ENCODE data around the gene BEST3. TPM values are rescaled to one million over a fixed set of nuclear protein-coding genes. Genes with fewer than 3 reads are reported as not detected.

BEST3 gene
- total RNA-seq, 1 experiment from 2014 or later: not detected

DNA sequence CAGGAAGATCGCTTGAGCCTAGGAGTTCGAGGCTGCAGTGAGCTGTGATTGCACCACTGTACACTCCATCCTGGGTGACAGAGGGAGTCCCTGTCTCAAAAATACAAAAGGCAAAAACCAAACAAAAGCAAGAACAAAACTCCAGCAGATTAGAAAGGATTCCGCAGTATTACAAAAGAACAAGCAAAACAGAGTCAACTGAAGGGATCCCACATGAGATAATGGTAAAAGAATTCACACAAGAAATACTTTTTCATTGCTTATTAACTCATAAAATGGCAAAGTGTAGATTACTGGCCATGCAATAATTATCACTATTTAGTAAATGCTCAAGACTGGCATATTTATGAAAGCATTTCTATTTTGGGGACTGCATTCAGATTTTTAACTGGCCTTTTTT lies 35.4 kb downstream of the BEST3 start:
- Histone ChIP-seq H3K36me3 (ENCODE audit: insufficient read depth, low read length) (no peaks in the 10 kb centered on the region), H3K9ac (ENCODE audit: low read length) (no peak overlapping the region), H3K4me3 (ENCODE audit: low read length) (no peak overlapping the region), H3K79me2 (ENCODE audit: low read length) (no peaks in the 10 kb centered on the region), H3K4me2 (ENCODE audit: low read depth, low read length, poor library complexity, severe bottlenecking) (no peak overlapping the region), H3K9me2 (replicated peaks; ENCODE audit: insufficient read depth, low read length) (no peaks in the 10 kb centered on the region), H3K27me3 (ENCODE audit: low read length) (no peaks in the 10 kb centered on the region), H2AFZ (ENCODE audit: low read length) (no peak overlapping the region), H3K9me3 (ENCODE audit: low read length) (no peaks in the 10 kb centered on the region), H3K4me1 (ENCODE audit: low read length) (no peaks in the 10 kb centered on the region), H4K20me1 (ENCODE audit: insufficient read depth, low read depth, low read length) (no peaks in the 10 kb centered on the region), H3K27ac (ENCODE audit: low read length) (no peak overlapping the region)
- DNase-seq: no peak

DNA sequence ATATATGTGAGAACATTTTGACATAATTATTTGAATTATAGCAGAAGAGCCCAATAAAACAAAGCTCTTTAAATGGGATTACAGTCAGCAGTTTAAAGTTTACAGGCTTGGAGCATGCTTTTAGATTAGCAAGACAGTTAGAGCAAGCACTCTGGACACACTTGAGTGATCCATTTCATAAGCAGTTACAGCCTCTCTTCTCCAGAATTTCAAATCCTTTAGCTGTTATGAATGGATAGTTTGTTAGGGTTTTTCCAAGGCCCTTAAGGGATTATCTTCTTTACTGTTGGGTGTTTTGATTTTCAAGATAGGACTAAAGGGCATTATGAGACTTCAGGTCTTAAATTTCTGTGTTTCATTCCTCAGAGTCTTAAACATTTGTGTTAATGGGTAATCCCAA lies 36.3 kb downstream of the BEST3 start:
- no peaks in the 10 kb centered on the region for H3K4me1 ChIP-seq (ENCODE audit: low read length)
- H4K20me1 ChIP-seq (ENCODE audit: insufficient read depth, low read depth, low read length): no peaks in the 10 kb centered on the region
- H3K27ac ChIP-seq (ENCODE audit: low read length): no peak overlapping the region
- H3K4me3 ChIP-seq (ENCODE audit: low read length): no peak overlapping the region
- H3K79me2 ChIP-seq (ENCODE audit: low read length): no peaks in the 10 kb centered on the region
- H3K4me2 ChIP-seq (ENCODE audit: low read depth, low read length, poor library complexity, severe bottlenecking): no peak overlapping the region
- no peak for DNase-seq
- H2AFZ ChIP-seq (ENCODE audit: low read length): no peak overlapping the region
- H3K36me3 ChIP-seq (ENCODE audit: insufficient read depth, low read length): no peaks in the 10 kb centered on the region
- no peak overlapping the region for H3K9ac ChIP-seq (ENCODE audit: low read length)
- H3K9me3 ChIP-seq (ENCODE audit: low read length): no peaks in the 10 kb centered on the region
- H3K9me2 ChIP-seq (replicated peaks; ENCODE audit: insufficient read depth, low read length): no peaks in the 10 kb centered on the region
- H3K27me3 ChIP-seq (ENCODE audit: low read length): no peaks in the 10 kb centered on the region

DNA sequence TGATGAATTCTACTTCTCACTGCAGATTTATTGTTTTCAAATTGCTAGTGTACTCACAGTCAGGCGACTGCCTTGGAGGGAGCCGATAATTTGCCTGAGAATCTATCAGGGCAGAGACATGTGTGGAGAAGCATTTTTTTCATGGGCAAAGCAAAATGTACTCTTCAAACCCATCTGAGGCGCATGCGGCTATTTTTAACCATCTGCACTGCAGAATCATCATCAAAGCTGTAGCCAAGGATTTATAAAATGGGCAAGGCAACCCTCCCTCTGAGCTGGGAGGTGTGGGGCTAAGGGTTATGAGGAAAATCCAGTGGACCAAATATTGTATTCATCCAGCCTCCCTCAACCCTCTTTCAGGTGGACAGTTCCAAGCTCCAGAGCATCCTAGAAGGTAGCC lies 37.7 kb downstream of the BEST3 start:
- no peak for DNase-seq
- Histone ChIP-seq H3K27ac (ENCODE audit: low read length) (no peak overlapping the region), H3K4me1 (ENCODE audit: low read length) (no peaks in the 10 kb centered on the region), H4K20me1 (ENCODE audit: insufficient read depth, low read depth, low read length) (no peaks in the 10 kb centered on the region), H3K9me3 (ENCODE audit: low read length) (no peaks in the 10 kb centered on the region), H3K79me2 (ENCODE audit: low read length) (no peaks in the 10 kb centered on the region), H3K27me3 (ENCODE audit: low read length) (no peaks in the 10 kb centered on the region), H3K4me3 (ENCODE audit: low read length) (no peak overlapping the region), H3K9ac (ENCODE audit: low read length) (no peak overlapping the region), H3K4me2 (ENCODE audit: low read depth, low read length, poor library complexity, severe bottlenecking) (no peak overlapping the region), H3K9me2 (replicated peaks; ENCODE audit: insufficient read depth, low read length) (no peaks in the 10 kb centered on the region), H3K36me3 (ENCODE audit: insufficient read depth, low read length) (no peaks in the 10 kb centered on the region), H2AFZ (ENCODE audit: low read length) (no peak overlapping the region)

DNA sequence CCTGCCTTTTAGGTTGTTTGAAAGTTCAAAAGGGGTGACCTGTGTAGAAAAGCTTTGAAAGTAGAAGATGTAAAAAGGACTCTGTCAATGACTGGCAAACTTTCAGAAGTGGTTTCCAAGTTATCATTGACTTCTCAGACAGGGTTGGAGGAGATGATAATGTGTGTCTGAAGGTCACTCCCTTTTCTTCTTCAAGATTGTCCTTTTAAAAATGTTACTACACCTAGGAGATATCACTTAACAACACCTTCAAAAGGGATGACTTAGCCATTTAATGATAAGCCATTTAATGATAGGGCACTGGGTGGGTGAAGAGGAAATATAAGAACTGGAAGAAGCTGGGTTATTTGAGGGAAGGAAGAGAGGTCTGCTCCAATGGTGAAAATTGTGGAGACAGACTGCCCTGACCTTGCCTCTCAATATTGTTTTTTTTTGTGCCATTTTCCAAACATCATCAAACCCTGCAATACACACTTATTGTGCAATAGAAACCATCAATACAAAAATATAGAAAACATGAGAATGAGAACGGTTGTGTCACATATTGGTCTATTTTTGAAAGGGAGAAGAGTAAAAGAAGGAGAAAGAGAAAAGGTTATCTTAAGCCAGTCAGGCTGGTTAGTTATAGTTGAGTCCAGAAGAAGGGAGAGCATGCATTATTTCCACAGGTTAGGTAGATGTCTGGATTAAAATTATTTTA lies 38.8 kb downstream of the BEST3 start:
- H3K4me2 ChIP-seq (ENCODE audit: low read depth, low read length, poor library complexity, severe bottlenecking): no peak overlapping the region
- no peaks in the 10 kb centered on the region for H3K36me3 ChIP-seq (ENCODE audit: insufficient read depth, low read length)
- H3K9ac ChIP-seq (ENCODE audit: low read length): no peak overlapping the region
- H3K79me2 ChIP-seq (ENCODE audit: low read length): no peaks in the 10 kb centered on the region
- no peak overlapping the region for H3K27ac ChIP-seq (ENCODE audit: low read length)
- no peak for DNase-seq
- H2AFZ ChIP-seq (ENCODE audit: low read length): no peak overlapping the region
- H3K27me3 ChIP-seq (ENCODE audit: low read length): no peaks in the 10 kb centered on the region
- no peaks in the 10 kb centered on the region for H3K9me2 ChIP-seq (replicated peaks; ENCODE audit: insufficient read depth, low read length)
- no peaks in the 10 kb centered on the region for H3K9me3 ChIP-seq (ENCODE audit: low read length)
- H4K20me1 ChIP-seq (ENCODE audit: insufficient read depth, low read depth, low read length): no peaks in the 10 kb centered on the region
- no peak overlapping the region for H3K4me3 ChIP-seq (ENCODE audit: low read length)
- no peaks in the 10 kb centered on the region for H3K4me1 ChIP-seq (ENCODE audit: low read length)

DNA sequence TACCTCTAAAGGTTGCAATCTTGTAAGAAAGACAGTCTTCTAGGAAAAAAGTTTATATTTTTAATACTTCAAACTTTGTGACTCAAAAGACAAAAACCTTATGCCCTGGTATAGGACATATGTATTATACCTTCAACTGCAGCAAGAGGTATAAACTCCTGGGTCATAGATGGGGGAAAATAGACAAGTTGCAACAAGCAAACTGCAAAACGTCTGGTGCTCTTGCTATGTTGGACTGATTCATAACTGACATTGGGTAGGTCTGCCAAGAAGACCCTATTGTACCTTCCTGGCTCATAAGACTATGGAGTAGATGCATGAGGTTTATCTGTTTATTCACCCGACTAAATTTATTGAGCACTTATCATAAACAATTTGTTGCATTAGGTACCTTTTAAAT lies 40.9 kb downstream of the BEST3 start:
- peaks cover 12% of the 10 kb centered on the region for H3K4me1 ChIP-seq (ENCODE audit: low read length)
- no peaks in the 10 kb centered on the region for H3K9me3 ChIP-seq (ENCODE audit: low read length)
- H3K36me3 ChIP-seq (ENCODE audit: insufficient read depth, low read length): no peaks in the 10 kb centered on the region
- no peaks in the 10 kb centered on the region for H3K9me2 ChIP-seq (replicated peaks; ENCODE audit: insufficient read depth, low read length)
- no peak overlapping the region for H2AFZ ChIP-seq (ENCODE audit: low read length)
- no peak overlapping the region for H3K27ac ChIP-seq (ENCODE audit: low read length)
- no peaks in the 10 kb centered on the region for H3K79me2 ChIP-seq (ENCODE audit: low read length)
- DNase-seq: no peak
- no peak overlapping the region for H3K4me2 ChIP-seq (ENCODE audit: low read depth, low read length, poor library complexity, severe bottlenecking)
- H3K4me3 ChIP-seq (ENCODE audit: low read length): no peak overlapping the region
- H3K9ac ChIP-seq (ENCODE audit: low read length): no peak overlapping the region
- H3K27me3 ChIP-seq (ENCODE audit: low read length): no peaks in the 10 kb centered on the region
- H4K20me1 ChIP-seq (ENCODE audit: insufficient read depth, low read depth, low read length): no peaks in the 10 kb centered on the region

DNA sequence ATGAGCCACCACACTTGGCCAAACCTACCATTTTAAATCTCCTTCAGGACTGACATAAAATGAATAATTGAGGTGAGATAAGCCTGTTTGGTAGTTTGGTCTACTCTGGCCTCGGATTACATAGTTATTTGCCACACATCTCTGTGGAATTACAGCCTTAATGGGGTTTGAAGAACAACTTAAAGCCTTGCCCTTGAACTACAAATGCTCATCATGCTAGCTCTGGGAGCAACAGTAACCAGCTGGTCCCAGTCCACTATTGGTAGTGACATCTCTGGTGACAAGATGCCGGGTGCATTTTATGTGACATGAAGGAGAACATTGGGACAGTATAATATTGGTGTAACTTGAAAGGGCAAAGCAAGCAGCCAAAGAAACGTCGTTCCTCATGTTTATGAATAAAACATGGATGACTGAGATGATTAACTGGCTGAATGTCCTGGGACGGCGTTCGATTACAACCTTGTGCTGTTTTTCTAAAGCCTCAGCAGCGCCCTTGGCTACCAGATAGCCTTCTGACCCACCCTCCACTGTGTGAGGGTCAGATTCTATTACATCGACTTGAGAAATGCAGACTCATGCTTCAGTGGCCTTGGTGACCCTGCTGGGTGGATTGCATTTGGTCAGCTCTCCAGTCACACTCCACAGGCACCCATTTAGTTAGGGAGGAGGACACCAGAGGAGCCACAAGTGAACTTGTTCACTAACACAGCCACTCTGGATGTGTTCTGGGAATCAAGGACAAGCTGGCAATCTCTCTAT lies 41.5 kb downstream of the BEST3 start:
- Histone ChIP-seq H3K4me1 (ENCODE audit: low read length) (peaks cover 14% of the 10 kb centered on the region), H3K4me2 (ENCODE audit: low read depth, low read length, poor library complexity, severe bottlenecking) (no peak overlapping the region), H3K27ac (ENCODE audit: low read length) (no peak overlapping the region), H3K36me3 (ENCODE audit: insufficient read depth, low read length) (no peaks in the 10 kb centered on the region), H3K9me2 (replicated peaks; ENCODE audit: insufficient read depth, low read length) (no peaks in the 10 kb centered on the region), H3K4me3 (ENCODE audit: low read length) (no peak overlapping the region), H4K20me1 (ENCODE audit: insufficient read depth, low read depth, low read length) (no peaks in the 10 kb centered on the region), H3K27me3 (ENCODE audit: low read length) (no peaks in the 10 kb centered on the region), H3K79me2 (ENCODE audit: low read length) (no peaks in the 10 kb centered on the region), H2AFZ (ENCODE audit: low read length) (no peak overlapping the region), H3K9me3 (ENCODE audit: low read length) (no peaks in the 10 kb centered on the region), H3K9ac (ENCODE audit: low read length) (no peak overlapping the region)
- DNase-seq: no peak

DNA sequence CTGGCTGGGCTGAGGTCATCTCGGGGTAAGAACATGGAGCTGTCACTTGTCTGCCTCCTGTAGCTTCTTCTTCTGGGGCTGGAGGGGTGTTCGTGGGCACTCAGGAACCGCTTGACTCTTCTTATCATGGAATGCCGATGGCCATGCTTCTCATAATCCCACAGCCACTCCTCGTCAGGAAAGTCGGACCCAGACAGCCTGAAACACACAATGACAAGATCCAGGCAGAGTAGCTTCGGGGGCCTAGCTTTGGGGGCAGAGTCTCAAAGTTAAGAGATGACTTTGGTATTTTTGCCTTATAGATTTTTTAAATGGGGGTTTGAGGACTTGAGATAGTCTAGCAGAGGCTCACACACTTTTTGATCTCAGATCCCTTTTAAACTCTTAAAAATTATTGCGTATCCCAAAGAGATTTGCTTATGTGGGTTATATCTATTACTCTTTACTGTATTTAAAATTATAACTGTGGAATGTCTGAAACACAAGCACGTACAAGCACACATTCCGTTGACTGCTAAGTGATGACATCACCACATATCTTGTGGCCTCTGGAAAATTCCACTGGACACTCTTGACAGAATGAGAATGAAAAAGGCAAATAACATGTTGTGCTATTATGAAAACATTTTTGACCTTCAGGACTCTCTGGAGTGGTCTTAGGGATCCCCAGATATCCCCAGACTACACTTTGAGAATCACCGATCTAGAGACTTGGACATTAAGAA lies 43.3 kb downstream of the BEST3 start:
- H3K4me1 ChIP-seq (ENCODE audit: low read length): peaks cover 14% of the 10 kb centered on the region
- H3K27me3 ChIP-seq (ENCODE audit: low read length): no peaks in the 10 kb centered on the region
- no peak for DNase-seq
- H3K4me3 ChIP-seq (ENCODE audit: low read length): no peak overlapping the region
- no peak overlapping the region for H3K27ac ChIP-seq (ENCODE audit: low read length)
- H3K79me2 ChIP-seq (ENCODE audit: low read length): no peaks in the 10 kb centered on the region
- H2AFZ ChIP-seq (ENCODE audit: low read length): no peak overlapping the region
- H3K36me3 ChIP-seq (ENCODE audit: insufficient read depth, low read length): no peaks in the 10 kb centered on the region
- H3K9me3 ChIP-seq (ENCODE audit: low read length): no peaks in the 10 kb centered on the region
- no peak overlapping the region for H3K4me2 ChIP-seq (ENCODE audit: low read depth, low read length, poor library complexity, severe bottlenecking)
- no peaks in the 10 kb centered on the region for H4K20me1 ChIP-seq (ENCODE audit: insufficient read depth, low read depth, low read length)
- no peak overlapping the region for H3K9ac ChIP-seq (ENCODE audit: low read length)
- H3K9me2 ChIP-seq (replicated peaks; ENCODE audit: insufficient read depth, low read length): no peaks in the 10 kb centered on the region

DNA sequence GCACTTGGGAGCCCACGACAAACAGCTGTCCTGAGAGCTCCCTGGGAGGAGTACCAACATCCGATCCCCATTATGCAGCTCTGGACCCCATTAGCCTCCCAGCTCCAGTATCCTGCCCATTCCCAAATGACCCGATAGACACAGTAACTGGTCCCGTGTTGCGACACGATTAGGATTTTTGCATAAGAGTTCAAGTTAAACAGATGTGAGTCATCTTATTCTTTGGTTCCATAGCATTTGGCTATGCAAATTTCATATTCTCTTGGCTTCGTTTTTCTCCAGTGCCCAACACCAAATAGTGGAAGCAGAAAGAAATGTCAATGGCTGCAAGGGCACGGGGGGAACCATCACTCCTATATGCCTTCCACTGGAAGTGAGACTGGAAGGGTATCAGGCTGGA lies 45.4 kb downstream of the BEST3 start:
- Histone ChIP-seq H3K9ac (ENCODE audit: low read length) (no peak overlapping the region), H3K4me1 (ENCODE audit: low read length) (peaks cover 14% of the 10 kb centered on the region), H4K20me1 (ENCODE audit: insufficient read depth, low read depth, low read length) (no peaks in the 10 kb centered on the region), H3K36me3 (ENCODE audit: insufficient read depth, low read length) (no peaks in the 10 kb centered on the region), H3K9me3 (ENCODE audit: low read length) (no peaks in the 10 kb centered on the region), H3K27me3 (ENCODE audit: low read length) (no peaks in the 10 kb centered on the region), H2AFZ (ENCODE audit: low read length) (no peak overlapping the region), H3K79me2 (ENCODE audit: low read length) (no peaks in the 10 kb centered on the region), H3K4me3 (ENCODE audit: low read length) (no peak overlapping the region), H3K9me2 (replicated peaks; ENCODE audit: insufficient read depth, low read length) (no peaks in the 10 kb centered on the region), H3K27ac (ENCODE audit: low read length) (no peak overlapping the region), H3K4me2 (ENCODE audit: low read depth, low read length, poor library complexity, severe bottlenecking) (peak overlapping the region; percentile 9)
- peak; percentile 68 for DNase-seq

All from Karpas-422 (cell line).